HFF-Myc (cell line): ENCODE measurements around the gene GHRL.

Source experiments
- DNase-seq: peaks from one replicate; pipeline ENCODE4 v3.0.0-alpha.2; 2011; ENCODE audit warnings: low read depth; ENCODE audit errors: extremely low read depth
- H3K4me3 ChIP-seq: replicated peaks from 2 replicates; pipeline ENCODE4 v1.5.1; 2011; ENCODE audit warnings: low read depth, mild to moderate bottlenecking, control low read depth, low read length
- CTCF ChIP-seq: IDR thresholded peaks from 2 replicates; pipeline ENCODE4 v1.5.1; 2012; ENCODE audit warnings: mild to moderate bottlenecking, low read depth, low read length, control low read depth; ENCODE audit errors: missing control alignments

Gene GHRL

GRCh38 chr3:10280571-10280970 lies 12.2 kb downstream of the GHRL start:
- no peak for TF ChIP-seq CTCF
- no peak for DNase-seq
- no peak overlapping the region for H3K4me3 ChIP-seq

GRCh38 chr3:10280177-10280529 lies 12.6 kb downstream of the GHRL start:
- no peak for DNase-seq
- H3K4me3 ChIP-seq: no peak overlapping the region
- TF ChIP-seq CTCF: no peak

- no peak for TF ChIP-seq CTCF
- H3K4me3 ChIP-seq: no peak overlapping the region
- DNase-seq: no peak
Measured at GRCh38 chr3:10279384-10280176, 13.2 kb downstream of the GHRL start.

GRCh38 chr3:10278501-10278900 lies 14.2 kb downstream of the GHRL start:
- H3K4me3 ChIP-seq: no peak overlapping the region
- DNase-seq: no peak
- no peak for TF ChIP-seq CTCF

GRCh38 chr3:10277115-10277625 lies 15.6 kb downstream of the GHRL start:
- TF ChIP-seq CTCF: no peak
- no peak overlapping the region for H3K4me3 ChIP-seq
- no peak for DNase-seq

DNA sequence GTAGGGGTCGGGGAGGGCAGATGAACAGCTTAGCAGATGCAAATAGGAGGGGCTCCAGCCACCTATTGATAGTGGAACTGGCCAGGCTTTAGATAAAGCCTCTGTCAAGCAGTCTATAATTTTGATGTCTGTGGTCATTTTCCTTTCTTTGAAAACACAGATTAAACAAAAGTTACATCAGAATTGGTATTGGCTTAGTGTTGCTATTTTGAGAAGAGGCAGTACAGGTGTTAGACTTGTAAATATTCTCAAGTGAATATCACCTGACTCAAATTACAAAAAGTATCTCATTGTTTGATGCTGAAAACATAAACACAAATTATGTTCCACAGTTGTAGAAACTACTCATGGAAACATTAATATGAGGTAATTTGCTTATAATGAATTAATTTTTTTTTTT lies 18.1 kb downstream of the GHRL start:
- TF ChIP-seq CTCF: no peak
- DNase-seq: no peak
- H3K4me3 ChIP-seq: no peak overlapping the region
